ENCODE measurements around the gene ZNF101. TPM values are rescaled to one million over a fixed set of nuclear protein-coding genes. Genes with fewer than 3 reads are reported as not detected.

ZNF101 gene
- polyA plus RNA-seq, 1 donor (not counting 4 experiments of a cell fraction or from before 2014, with no cell fraction given), result 9.8 TPM

- Histone ChIP-seq H3K36me3 (ENCODE audit: control insufficient read depth in 2 of 2, extremely low read depth in 1 of 2, insufficient read depth in 2 of 2, low read length in 2 of 2) (peaks cover 23 to 30% of the 10 kb centered on the region in 2 experiments), H3K79me2 (ENCODE audit: control insufficient read depth, insufficient read depth, low read length) (peaks cover 35% of the 10 kb centered on the region), H3K27me3 (ENCODE audit: control insufficient read depth, extremely low read depth, insufficient read depth, low read length) (no peaks in the 10 kb centered on the region), H3K9me1 (ENCODE audit: control insufficient read depth, extremely low read depth, insufficient read depth, low read length) (no peaks in the 10 kb centered on the region), H2AFZ (ENCODE audit: control insufficient read depth, low read length) (no peak overlapping the region), H3K4me3 (ENCODE audit: control insufficient read depth in 2 of 3, extremely low read depth in 1 of 3, insufficient read depth in 2 of 3, low read depth in 1 of 3, low read length in 3 of 3) (no peak overlapping the region), H3K4me1 (ENCODE audit: control insufficient read depth, extremely low read depth, insufficient read depth, low read length) (peaks cover 16% of the 10 kb centered on the region), H3K27ac (ENCODE audit: control insufficient read depth, insufficient read depth, low read length) (no peak overlapping the region), H4K20me1 (ENCODE audit: control insufficient read depth, extremely low read depth, insufficient read depth, low read length) (peaks cover 6% of the 10 kb centered on the region), H3K4me2 (ENCODE audit: control insufficient read depth, extremely low read depth, insufficient read depth, low read depth, low read length) (peak overlapping the region; percentile 77), H3K9me3 (ENCODE audit: control insufficient read depth, low read depth, low read length) (no peaks in the 10 kb centered on the region), H3K9ac (ENCODE audit: control insufficient read depth, extremely low read depth, insufficient read depth, low read length) (no peak overlapping the region)
- no peak for FAIRE-seq
- TF ChIP-seq CTCF (optimal IDR thresholded peaks at IDR 0.05 in 1 of 3, IDR thresholded peaks at IDR 0.05 in 1 of 3, conservative IDR thresholded peaks at IDR 0.05 in 1 of 3; ENCODE audit: extremely low read depth in 1 of 3, insufficient read depth in 2 of 3, low read length in 3 of 3) (no peak), EZH2 (IDR thresholded peaks at IDR 0.05; ENCODE audit: low read length) (no peak)
- DNase-seq (ENCODE audit: low read depth, low spot score), result no peak
- dilution Hi-C loops (cut with MboI; ENCODE audit: extremely low pct_ligation_motif_present, low sequenced_read_pairs), result no loop called here
Measured at GRCh38 chr19:19661675-19662251, 6.9 kb upstream of the ZNF101 start.

DNA sequence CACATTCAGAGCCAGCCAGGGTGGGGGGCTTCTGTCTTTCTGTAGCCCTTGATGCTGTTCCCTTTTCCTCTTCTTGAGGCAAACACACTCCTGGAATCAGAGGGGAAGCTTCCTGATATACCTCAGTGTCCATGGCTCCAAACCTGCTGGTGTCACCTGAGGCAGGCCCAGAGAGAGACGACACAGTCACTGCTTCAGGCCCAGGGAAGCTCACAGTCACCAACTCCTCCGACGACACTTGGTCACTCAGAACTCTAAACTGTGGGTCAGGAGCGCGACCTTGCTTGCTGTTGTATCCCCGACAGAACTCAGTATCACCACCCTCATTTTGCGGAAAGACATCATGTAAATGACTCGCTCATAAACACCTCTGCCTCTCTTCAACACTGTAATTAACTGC is 6.3 kb upstream of the ZNF101 start:
- H2AFZ ChIP-seq (ENCODE audit: control insufficient read depth, low read length), result no peak overlapping the region
- FAIRE-seq (no peak), DNase-seq (ENCODE audit: low read depth, low spot score) (no peak)
- H3K36me3 ChIP-seq (ENCODE audit: control insufficient read depth in 2 of 2, extremely low read depth in 1 of 2, insufficient read depth in 2 of 2, low read length in 2 of 2), result peaks cover 19 to 30% of the 10 kb centered on the region in 2 experiments
- H4K20me1 ChIP-seq (ENCODE audit: control insufficient read depth, extremely low read depth, insufficient read depth, low read length), result peaks cover 6% of the 10 kb centered on the region
- peak overlapping the region; percentile 85 for H3K27ac ChIP-seq (ENCODE audit: control insufficient read depth, insufficient read depth, low read length)
- H3K9ac ChIP-seq (ENCODE audit: control insufficient read depth, extremely low read depth, insufficient read depth, low read length), result peak overlapping the region; percentile 86
- peak overlapping the region; percentile 77 for H3K4me2 ChIP-seq (ENCODE audit: control insufficient read depth, extremely low read depth, insufficient read depth, low read depth, low read length)
- no peaks in the 10 kb centered on the region for H3K9me3 ChIP-seq (ENCODE audit: control insufficient read depth, low read depth, low read length)
- no peak for TF ChIP-seq CTCF (optimal IDR thresholded peaks at IDR 0.05 in 1 of 3, IDR thresholded peaks at IDR 0.05 in 1 of 3, conservative IDR thresholded peaks at IDR 0.05 in 1 of 3; ENCODE audit: extremely low read depth in 1 of 3, insufficient read depth in 2 of 3, low read length in 3 of 3)
- TF ChIP-seq EZH2 (IDR thresholded peaks at IDR 0.05; ENCODE audit: low read length), result no peak
- dilution Hi-C loops (cut with MboI; ENCODE audit: extremely low pct_ligation_motif_present, low sequenced_read_pairs), result no loop called here
- H3K79me2 ChIP-seq (ENCODE audit: control insufficient read depth, insufficient read depth, low read length), result peaks cover 35% of the 10 kb centered on the region
- H3K4me1 ChIP-seq (ENCODE audit: control insufficient read depth, extremely low read depth, insufficient read depth, low read length), result peaks cover 16% of the 10 kb centered on the region
- H3K4me3 ChIP-seq (ENCODE audit: control insufficient read depth in 2 of 3, extremely low read depth in 1 of 3, insufficient read depth in 2 of 3, low read depth in 1 of 3, low read length in 3 of 3), result peak overlapping the region; percentile 57 to 80 (median 79)
- H3K27me3 ChIP-seq (ENCODE audit: control insufficient read depth, extremely low read depth, insufficient read depth, low read length), result no peaks in the 10 kb centered on the region
- H3K9me1 ChIP-seq (ENCODE audit: control insufficient read depth, extremely low read depth, insufficient read depth, low read length), result no peaks in the 10 kb centered on the region
